HG02970 (cell line): ENCODE data around the gene U2AF1.
"Not testable (repeated sequence)": the region's sequence is repeated elsewhere in the genome, so short reads cannot be mapped to it uniquely, and the experiment has no call there.

ENCODE experiments used
- ATAC-seq: cut with Tn5 transposase; IDR thresholded peaks from one replicate; pipeline ENCODE4 v1.9.1; 2021; ENCODE audit warnings: mild to moderate bottlenecking, moderate library complexity, moderate number of reproducible peaks; ENCODE audit not compliant: unreplicated experiment, low FRiP score

Gene U2AF1

DNA sequence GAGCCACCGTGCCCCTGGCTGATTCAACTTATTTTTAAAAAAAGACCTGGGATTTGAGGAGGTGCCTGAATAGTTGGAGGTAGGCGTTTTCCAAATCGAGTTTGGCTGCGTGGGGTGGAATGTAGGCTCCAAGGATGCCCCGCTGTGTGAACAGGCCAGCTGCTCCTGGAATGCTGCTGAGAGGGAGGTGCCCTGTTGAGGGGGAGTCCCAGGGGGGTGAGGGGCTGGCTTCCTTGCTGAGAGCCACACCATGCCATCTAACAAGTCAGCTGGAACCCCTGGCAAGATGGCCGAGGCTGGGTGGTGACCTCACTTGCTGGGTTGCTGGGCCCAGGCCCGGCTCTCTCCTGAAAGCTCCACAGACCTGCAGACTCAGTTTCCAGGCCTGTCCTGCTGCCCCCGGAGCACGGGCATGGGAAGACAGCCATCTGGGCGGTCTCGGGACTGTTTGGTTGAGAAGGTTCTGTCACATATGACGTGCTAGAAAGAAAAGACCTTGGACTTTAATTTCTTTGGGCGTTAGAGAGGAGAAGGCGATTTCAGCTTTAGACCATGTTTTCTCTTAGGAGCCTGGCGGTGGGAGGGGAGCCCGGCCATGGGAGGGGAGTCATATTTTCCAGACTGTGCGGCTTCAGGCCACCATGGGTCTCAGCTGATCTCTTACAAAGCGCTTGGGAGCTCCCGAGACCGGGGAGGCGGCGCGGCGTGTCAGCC is 24.6 kb downstream of the U2AF1 start:
- ATAC-seq: not testable (repeated sequence)

DNA sequence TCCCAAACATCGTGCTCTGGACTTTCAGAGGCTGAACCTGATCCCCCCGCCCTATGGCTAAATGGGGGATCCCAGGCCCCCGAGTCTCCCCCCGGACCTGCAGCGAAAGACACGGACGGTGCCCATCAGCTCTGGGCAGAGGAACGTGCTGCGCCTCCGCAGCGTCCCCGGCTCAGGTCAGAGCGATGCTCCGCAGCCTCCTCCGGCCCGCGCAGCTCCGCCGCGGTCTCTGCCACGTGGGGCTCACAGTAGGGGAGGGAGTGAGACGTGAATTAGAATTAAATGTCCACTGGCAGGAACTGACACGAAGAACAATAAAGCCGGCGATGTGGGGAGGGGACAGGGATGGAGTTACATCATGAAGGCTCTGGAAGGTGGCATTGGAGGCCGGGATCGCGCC is 30.7 kb downstream of the U2AF1 start:
- ATAC-seq: not testable (repeated sequence)

DNA sequence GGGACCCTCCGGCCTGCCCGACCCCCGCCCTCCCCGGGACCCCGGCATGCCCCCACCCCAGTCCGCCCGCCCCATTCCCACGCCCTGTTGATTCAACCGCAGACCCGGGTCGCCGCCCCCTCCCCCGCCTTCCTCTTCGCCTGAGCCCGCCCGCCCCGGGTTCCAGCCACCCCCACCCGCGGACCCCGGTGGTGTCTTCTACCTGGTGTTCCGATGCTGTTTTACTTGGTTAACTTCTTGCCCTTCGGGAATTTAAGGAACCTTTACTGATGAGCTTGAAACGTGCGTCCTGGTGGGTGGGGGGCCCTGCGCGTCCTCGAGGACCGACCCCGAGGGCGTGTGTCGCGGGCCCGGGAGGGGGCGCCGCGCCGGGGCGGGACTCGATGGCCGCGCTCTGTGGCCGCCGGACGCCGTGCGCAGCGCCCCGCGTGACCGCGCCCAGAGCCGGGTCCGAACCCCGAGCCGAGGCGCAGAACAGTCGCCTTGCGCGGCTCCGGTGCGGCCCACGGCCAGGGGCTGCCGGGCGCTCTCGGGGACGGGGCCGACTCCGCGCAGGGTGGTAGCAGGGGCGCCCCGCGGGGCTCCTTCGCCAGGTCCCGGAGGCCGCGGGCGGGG is 31.2 kb downstream of the U2AF1 start:
- not testable (repeated sequence) for ATAC-seq

DNA sequence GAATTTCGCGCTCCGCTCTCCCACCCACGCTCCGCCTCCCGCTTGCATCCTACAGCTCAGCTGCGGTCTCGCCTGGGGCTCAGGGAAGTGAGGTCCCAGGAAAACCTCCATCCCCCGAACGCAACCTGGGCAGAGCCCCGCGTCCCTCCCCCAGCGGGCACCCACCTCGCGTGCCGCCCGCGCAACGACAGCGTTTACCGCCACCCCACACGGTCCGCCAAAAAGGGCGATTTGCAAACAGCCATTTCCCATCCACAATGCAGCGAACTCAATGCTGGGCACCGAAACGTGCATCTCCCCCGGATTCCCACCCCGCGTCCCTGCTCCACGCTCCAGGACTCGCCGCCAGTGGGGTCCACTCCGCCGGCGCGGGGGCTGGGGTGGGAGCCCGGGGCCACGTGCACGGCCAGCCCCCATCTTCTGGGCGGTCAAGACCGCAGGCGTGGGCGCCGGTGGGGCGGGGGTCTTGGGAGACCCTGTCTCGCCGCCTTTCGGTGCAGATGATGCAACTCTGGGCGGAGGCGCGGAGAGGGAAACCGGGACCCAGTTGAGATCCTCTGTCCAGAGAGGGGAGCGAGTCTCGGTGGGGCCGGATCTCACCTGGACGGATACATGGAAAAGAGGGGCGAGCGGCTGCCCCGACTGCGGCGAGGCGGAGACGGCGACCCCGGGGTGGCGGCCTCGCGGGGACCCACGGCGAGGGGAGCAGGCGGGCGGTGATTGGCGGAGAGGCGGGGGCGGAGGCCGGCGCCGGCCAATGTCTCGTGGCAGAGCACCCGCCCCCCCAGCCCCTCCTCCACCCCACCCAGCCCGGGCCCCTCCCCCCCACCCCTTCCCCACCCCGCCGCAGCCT is 32.0 kb downstream of the U2AF1 start, which contains the start of gene CBS:
Gene CBS (minus strand): TSS at position 666 of the 853 bp plus-strand sequence. CDS start 3,642 bp downstream, outside the sequence.
- ATAC-seq: not testable (repeated sequence)

DNA sequence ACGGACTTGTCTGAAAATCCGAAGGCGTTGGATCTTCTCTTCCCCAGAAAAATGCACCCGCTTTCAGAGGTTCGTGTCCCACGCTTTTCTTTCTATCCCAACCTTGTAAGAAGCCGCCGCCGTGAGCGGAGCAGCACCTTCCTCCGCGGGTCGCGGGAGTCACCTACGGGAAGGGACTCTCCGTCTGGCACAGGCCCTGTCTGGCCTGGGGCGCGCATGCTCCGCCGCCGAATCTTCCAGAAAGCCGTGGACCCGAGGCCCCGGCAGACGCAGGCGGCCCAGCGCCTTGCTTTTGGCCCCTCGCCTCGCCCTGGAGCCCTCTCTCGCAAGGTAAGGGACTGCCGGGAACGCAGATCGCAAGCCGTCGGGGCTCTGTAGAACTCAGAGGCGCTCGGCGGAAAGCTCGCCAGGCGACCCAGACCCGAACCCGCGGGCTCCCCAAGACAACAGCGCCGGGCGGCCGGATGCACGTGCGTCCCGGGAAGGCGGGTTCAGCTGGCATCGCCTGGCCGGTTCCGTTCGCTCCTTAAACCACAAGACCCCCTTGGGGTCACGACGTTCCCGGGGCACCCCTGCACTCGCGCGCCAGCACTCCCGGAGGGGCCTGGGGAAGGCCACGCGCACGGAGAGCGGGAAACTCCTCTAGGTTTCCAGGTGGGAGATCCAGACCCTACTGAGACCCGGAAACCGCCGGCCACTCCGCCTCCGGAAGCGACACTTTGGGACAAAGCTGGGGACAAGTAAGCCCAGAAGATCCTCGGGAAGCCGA is 32.8 kb downstream of the U2AF1 start:
- not testable (repeated sequence) for ATAC-seq

DNA sequence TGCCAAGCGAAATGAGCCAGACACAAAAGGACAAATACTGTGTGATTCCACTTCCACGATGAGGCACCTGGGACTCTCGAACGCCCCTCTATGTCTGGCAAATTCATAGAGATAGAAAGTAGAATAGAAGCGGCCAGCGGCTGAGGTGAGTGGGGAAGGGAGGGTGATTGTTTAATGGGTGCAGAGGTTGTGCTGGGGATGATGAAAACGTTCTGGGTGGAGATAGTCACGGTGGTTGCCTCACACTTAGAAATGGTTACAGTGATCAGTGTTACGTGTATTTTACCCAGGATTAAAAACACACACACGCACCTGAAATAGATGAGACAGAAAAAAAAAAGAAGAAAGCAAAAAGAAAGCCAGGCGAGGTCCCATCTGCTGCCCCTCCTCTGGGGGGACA is 34.6 kb downstream of the U2AF1 start:
- ATAC-seq: not testable (repeated sequence)

DNA sequence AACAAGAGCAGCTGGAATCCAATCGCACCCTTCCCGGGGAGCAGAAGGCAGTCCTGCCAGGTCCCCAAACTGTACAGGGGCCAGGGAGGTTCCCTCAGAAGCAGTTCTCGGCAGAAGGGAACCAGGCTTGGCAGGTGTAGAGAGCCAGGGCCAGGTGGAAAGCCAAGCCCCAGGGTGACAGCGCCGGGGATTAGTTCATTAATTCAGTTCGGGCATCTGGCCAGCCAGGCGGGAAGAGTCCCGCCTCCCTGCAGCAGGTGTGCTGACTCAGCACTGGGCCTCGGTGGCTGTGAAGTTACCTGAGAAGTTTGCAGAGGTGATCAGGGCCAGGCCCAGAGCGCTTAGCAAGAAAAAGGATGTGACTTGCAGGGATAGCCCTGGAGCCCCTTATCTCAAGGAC is 37.7 kb downstream of the U2AF1 start:
- not testable (repeated sequence) for ATAC-seq

DNA sequence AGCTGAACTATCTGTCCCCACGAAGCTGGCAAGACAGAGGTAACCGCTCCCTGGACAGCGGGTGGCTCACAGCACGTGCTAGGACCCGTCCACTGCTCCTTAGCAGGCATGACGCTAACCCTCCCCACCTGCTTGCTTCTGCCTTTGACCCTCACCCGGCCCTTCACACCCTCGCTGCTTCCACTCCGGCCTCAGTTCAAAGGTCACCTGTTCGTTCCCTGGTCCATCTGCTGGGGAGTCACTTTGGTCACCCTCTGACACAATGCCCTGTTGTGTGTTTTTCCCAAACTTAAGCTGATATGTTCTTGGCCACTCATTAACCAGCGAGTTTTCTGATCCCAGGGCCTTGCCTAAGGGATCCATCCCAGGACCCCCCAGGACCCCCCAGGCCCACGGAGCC is 39.3 kb downstream of the U2AF1 start:
- not testable (repeated sequence) for ATAC-seq

DNA sequence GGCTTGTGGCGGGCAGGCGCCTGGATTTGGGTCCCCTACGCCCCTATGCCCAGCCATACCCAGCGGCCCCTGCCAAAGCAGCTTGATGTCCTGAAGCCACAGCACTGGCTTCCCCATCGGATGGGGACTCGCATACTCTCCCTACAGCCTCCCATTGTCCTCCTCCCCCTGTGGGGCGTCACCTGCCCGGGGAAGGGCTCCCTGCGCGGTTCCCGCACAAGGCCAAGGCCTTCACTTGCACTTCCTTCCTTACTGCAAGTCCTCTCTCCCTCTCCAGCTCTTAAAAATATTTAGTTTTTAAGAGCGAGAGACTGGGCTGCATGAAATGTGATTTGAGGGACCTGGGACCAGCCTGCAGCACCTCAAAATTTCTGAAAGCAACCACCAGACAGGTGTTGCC is 40.7 kb downstream of the U2AF1 start:
- ATAC-seq: not testable (repeated sequence)

DNA sequence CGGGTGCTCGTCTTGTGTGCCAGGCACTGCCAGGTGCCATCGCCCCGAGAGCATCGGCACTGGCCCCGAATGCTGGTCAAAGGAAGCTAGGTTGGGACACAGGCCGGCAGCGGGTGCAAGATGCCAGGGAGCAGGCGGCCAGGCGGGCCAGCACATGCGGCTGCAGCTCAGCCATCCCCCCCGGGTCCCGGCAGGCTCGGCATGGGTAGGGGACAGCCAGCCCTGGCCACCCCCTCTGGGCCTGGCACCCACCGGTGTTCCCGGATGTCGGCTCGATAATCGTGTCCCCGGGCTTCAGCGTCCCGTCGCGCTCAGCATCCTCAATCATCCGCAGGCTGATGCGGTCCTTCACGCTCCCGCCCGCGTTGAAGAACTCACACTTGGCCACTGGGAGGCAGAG is 41.4 kb downstream of the U2AF1 start:
- not testable (repeated sequence) for ATAC-seq

DNA sequence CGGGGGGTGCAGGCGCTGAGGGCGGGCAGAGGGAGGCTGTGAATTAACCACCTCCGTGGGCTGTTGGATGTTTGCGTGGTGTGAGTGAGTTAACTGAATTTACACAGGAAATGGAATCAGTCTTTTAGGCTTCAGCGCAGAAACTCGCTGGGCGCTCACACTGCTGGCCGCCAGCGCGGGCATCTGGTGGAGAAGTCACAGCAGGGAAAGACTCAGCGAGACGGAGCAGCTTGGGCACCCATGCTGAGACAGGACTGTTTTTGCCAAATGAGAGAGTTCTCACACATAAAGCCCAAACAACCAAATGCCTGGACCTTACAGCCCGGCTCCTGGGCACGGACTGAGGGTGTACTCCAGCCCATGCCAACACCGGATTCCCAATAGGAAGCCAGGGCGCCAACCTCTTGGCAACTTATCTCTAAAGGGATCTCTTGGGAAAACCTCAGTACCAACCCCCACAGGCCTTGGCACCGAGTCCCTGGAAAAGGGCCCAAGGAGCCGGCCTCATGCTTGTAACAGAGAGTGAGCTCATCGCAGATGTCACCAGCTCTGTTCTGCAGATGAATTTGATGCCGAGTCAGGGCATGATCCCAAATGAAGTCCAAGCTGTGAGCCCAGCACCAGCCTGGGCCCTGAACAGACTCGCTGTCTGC is 43.0 kb downstream of the U2AF1 start:
- not testable (repeated sequence) for ATAC-seq

DNA sequence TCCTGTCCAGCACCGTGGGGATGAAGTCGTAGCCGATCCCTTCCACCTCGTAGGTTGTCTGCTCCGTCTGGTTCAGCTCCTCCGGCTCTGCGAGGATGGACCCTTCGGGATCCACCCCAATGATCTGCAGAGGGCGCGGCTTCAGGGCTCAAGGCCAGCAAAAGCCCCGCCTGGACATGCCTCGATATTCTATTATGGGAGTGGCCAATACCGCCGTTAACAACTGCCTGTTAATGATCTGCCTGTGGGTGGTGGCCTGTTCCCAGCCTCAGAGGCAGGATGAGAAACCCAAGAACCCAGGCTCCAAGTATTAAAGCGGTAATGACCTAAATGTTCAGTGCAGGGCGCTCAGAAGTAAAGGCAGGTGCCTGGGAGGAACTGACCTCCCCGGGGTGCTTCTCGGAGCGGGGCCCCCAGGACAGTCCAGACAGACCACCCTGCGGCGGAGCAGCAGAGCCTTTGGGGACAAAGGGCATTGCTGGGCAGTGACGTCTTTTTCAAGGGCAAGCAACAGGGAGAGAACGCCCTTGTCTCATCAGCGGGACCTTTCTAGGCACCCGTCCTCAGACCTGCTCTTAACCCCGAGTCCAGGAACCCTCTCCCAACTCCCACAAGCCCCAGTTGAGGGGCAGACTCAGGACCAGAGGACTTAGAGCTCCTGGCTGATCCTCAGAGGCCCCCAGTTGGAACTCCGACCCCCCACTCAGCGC is 44.3 kb downstream of the U2AF1 start:
- ATAC-seq: not testable (repeated sequence)

DNA sequence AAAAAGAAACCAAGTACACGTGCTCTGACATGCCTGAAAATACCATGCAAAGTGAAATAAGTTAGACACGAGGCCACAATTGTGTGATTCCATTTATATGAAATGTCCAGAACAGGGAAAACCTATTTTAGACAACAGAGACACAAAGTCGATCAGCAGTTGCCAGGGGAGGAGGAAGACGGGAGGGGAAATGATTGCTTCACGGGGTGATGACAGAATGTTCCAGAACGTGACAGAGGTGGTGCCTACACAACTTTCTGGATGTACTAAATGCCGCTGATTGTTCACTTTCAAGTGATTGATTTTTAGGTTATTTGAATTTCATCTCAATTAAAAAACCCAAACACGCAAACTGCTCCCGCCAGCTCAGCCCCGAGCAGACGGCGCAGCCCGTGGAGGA is 54.3 kb downstream of the U2AF1 start:
- not testable (repeated sequence) for ATAC-seq

DNA sequence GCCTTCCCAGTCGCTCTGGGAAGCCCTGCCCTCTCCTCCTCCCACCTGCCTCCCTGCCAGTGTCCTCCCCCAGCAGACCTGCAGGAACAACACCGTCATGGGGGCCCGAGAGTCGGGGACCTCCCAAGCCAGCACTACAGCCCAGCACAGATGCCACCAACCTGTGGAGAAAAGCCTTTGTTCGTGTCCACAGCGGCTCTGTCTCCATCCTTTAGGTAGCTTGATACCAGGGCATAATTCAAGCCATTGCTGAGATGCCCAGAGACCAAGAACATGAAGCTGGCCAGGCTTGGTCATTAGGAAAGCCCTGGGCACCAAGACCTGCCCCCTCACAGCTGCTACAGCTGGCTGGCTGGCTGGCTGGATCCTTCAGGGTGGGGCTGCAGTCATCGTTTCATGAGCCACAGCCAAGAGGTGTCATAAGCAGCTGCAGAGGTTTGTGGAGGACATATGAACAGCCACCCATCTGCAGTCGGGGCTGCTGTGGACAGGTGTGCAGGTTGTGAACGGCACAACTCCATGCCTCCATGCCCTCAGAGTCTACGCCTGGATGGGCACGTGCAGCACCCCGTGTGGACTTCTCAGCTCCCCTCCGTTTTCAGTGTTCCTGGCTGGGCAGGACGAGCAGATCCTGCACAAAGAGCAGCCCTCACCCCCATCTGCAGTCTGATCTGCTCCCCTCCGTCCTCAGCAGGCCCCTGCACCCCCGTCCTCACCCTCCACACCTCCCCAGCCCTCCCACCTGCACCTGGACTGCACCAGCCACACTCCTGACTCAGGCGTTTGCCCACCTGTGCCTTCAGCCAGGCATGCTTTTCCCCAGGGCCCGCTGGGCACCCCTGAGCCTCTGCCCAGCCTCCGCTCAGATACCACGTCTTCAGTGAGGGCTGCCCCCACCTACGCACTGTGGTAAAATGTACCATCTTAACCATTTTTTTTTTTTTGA is 61.2 kb downstream of the U2AF1 start:
- not testable (repeated sequence) for ATAC-seq

DNA sequence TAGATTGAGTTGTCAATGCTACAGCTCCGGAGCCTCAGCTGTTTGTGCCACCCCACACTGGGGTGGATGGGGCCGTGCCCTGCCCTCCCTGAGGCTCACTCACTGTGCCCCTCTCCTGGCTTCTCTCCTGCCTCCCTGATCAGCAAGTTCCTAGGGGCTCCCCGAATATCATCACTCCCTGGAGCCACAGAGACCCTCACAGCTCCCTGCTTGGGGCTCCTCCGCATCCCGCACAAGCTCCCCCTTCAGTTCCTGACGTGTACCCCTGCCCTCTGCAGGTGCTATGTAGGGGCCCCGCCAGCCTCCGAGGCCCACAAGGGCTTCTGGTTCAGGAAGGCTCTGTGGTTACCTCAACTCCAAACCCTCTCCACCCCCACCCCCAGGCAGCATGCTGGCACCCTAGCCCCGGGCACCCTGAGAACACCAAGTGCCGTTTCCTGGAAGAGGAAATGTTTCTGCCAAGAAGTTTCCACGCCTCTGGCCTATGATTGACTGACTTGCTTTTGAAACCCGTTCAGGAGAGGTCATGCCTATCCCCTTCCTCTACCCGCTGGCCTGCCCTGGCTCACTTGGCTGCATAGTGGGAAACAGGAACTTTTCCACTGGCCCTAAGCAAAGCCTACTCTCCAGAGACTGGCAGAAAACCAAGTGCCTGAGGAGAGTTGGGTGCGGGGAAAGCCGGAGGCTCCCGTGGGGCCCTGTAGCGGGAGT is 62.0 kb downstream of the U2AF1 start:
- ATAC-seq: not testable (repeated sequence)

DNA sequence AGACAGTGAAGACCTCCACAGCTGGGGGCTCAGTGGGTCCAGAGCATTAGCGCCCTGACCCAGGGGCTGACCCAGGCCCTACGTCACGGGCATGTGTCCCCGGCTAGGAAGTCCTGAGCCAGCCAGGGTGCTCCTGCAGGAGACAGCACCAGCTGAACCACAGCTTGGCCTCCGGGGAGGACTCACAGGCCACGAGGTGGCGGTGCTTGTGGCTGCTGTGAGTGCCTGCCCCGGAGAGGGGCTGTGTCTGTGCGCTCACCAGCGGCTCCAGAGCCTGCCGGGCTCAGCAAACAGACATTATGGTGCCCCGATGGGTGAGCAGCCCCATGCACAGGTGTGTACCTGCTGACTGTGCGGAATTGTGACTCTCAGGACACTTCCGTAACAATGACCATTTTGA is 62.8 kb downstream of the U2AF1 start:
- ATAC-seq: not testable (repeated sequence)

DNA sequence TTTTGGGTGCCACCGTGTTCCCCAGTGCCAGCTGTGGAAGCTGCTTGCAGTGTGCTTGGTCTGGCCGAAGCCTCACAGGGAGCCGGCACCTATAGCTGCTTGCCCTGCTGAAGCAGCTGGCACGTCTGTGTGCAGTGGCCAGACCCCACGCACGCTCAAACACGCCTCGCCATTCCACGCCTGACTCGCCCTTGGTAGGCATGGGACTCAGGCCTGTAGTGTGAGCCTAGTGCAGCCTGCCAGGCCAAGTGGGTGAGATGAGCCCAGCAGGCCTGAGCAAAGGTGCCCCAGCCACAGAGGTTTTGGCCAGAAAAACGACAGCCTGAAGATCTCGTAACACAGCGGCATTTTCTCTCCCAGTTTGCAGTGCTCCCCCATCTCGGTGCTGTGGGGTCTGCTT is 64.1 kb downstream of the U2AF1 start:
- not testable (repeated sequence) for ATAC-seq
